ENCODE results near the gene TUFM.

GRCh38 chr16:28884045-28884444 lies 37.9 kb upstream of the TUFM start:
- no peak for TF ChIP-seq REST (IDR thresholded peaks at IDR 0.05; ENCODE audit: unreplicated experiment)
- TF ChIP-seq, protein P1, sequence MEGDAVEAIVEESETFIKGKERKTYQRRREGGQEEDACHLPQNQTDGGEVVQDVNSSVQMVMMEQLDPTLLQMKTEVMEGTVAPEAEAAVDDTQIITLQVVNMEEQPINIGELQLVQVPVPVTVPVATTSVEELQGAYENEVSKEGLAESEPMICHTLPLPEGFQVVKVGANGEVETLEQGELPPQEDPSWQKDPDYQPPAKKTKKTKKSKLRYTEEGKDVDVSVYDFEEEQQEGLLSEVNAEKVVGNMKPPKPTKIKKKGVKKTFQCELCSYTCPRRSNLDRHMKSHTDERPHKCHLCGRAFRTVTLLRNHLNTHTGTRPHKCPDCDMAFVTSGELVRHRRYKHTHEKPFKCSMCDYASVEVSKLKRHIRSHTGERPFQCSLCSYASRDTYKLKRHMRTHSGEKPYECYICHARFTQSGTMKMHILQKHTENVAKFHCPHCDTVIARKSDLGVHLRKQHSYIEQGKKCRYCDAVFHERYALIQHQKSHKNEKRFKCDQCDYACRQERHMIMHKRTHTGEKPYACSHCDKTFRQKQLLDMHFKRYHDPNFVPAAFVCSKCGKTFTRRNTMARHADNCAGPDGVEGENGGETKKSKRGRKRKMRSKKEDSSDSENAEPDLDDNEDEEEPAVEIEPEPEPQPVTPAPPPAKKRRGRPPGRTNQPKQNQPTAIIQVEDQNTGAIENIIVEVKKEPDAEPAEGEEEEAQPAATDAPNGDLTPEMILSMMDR (conservative IDR thresholded peaks at IDR 0.05; ENCODE audit: low read depth in 2 of 2), result no peak
- TF ChIP-seq EZH2 (IDR thresholded peaks at IDR 0.05; ENCODE audit: low read depth, unreplicated experiment), result no peak
- no peak for TF ChIP-seq EZH2phosphoT487 (IDR thresholded peaks at IDR 0.05; ENCODE audit: unreplicated experiment)
- no peak for TF ChIP-seq STAT1 (IDR thresholded peaks at IDR 0.05; ENCODE audit: unreplicated experiment)
- no peak for TF ChIP-seq ZNF114 (CRISPR knock-in tag; IDR thresholded peaks at IDR 0.05)
- no peak for TF ChIP-seq JUNB (IDR thresholded peaks at IDR 0.05; ENCODE audit: unreplicated experiment)
- TF ChIP-seq CREB1 (CRISPR knock-in tag; IDR thresholded peaks at IDR 0.05; ENCODE audit: low read depth), result no peak
- TF ChIP-seq POLR2AphosphoS5 (IDR thresholded peaks at IDR 0.05; ENCODE audit: low read depth), result no peak
- TF ChIP-seq NANOG (IDR thresholded peaks at IDR 0.05; ENCODE audit: borderline replicate concordance), result no peak
